ENCODE results near the gene TMEM164.

TMEM164 gene

GRCh38 chrX:110022599-110023448, 19.9 kb downstream of the TMEM164 start:
- no peak for TF ChIP-seq TAF1 (IDR thresholded peaks at IDR 0.05; ENCODE audit: borderline replicate concordance, insufficient read depth, low read length)
- no peak for TF ChIP-seq SIN3A (IDR thresholded peaks at IDR 0.05; ENCODE audit: borderline replicate concordance, insufficient read depth, low read length)
- TF ChIP-seq POLR2AphosphoS5 (IDR thresholded peaks at IDR 0.05; ENCODE audit: low read depth, low read length), result no peak
- TF ChIP-seq FOXP2 (optimal IDR thresholded peaks at IDR 0.05; ENCODE audit: borderline replicate concordance, extremely low read depth, extremely low read length, insufficient read depth), result no peak
- TF ChIP-seq REST (IDR thresholded peaks at IDR 0.05; ENCODE audit: insufficient read depth in 1 of 2, low read depth in 2 of 2, low read length in 2 of 2), result no peak

DNA sequence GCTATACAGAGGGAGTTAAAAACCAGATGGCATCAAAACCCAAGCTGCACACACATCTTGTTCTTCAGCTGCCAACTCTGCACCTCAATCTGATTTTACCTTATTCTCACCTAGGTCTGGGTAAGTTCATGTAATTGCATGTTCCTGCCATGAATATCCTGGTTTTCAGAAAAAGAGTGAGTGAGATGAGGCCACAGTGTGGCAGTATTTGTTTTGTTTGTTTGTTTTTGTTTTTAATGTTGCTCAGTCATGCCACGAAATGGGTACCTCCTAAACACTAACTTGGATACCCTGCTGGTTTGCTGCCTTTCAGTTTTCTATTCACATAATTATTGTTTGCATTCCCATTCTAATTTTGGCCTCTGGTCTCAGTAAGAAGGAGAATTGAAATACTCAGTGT, 22.5 kb downstream of the TMEM164 start:
- TF ChIP-seq POLR2AphosphoS5 (IDR thresholded peaks at IDR 0.05; ENCODE audit: low read depth, low read length), result no peak
- no peak for TF ChIP-seq FOXP2 (optimal IDR thresholded peaks at IDR 0.05; ENCODE audit: borderline replicate concordance, extremely low read depth, extremely low read length, insufficient read depth)
- TF ChIP-seq REST (IDR thresholded peaks at IDR 0.05; ENCODE audit: insufficient read depth in 1 of 2, low read depth in 2 of 2, low read length in 2 of 2), result no peak
- TF ChIP-seq SIN3A (IDR thresholded peaks at IDR 0.05; ENCODE audit: borderline replicate concordance, insufficient read depth, low read length), result no peak

DNA sequence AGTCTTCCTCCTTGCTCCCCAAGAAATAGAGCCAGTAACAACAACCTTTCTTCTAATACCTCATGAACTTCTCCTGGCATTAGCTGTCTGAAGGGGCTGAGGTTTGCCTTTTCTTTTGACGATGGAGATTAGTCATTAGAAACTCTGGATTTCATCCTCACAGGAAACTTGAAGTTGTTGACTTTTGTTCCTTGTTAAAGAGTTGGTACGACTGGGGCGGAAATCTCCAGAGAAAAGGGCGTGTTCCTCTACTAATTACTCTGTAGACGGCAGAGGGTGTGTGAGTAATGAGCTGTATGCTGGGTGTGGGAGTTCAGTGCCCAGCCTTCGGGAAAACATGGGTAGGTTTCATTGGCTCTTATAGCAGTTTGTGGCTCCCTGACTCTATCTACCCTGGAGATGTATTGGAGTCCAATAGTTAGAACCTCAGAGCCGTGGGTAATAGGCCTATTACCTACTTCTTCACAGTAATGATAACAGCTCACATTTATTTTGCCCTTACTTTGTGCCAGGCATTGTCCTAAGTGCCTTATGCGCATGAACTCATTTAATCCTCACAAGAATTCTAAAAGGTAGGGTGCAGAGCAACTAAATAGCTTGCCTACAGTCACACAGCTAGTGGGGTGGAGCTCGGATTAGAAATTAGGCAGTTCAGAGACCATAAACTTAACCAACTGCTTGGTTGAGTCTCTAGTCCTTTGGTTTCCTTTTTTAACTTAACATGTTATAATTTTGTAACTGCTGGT, 23.4 kb downstream of the TMEM164 start:
- no peak for TF ChIP-seq FOXP2 (optimal IDR thresholded peaks at IDR 0.05; ENCODE audit: borderline replicate concordance, extremely low read depth, extremely low read length, insufficient read depth)
- TF ChIP-seq REST (IDR thresholded peaks at IDR 0.05; ENCODE audit: insufficient read depth in 1 of 2, low read depth in 2 of 2, low read length in 2 of 2), result no peak
- no peak for TF ChIP-seq POLR2AphosphoS5 (IDR thresholded peaks at IDR 0.05; ENCODE audit: low read depth, low read length)
- TF ChIP-seq TAF1 (IDR thresholded peaks at IDR 0.05; ENCODE audit: borderline replicate concordance, insufficient read depth, low read length), result no peak
- no peak for TF ChIP-seq SIN3A (IDR thresholded peaks at IDR 0.05; ENCODE audit: borderline replicate concordance, insufficient read depth, low read length)

DNA sequence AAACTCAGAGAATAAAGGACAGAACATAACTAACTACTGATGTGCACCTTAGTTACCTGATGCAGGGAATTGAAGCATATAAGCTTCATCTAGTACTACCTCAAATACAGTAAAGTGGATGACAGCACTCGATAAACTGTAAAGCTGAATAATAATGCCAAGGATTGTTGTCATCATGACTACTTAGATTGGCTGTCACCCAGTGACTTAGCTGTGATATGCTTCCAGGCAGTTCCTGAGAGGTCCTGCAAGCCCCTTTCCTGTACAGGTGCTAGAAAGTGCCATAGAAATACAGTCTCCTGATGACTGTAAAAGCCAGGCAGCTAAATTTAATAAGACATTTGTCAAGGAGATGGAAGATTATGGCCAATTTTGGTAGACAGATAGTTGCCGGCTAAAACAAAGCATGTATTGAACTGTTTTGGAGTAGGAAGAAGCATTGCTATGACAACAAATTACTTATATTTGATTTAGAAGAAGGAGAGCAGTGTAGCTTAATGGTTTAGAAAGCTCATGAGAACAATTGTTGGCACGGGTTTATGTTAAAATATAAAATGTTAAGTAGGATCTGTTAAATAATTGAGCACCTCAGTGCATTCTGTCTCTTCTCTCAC, 29.7 kb downstream of the TMEM164 start:
- TF ChIP-seq FOXP2 (optimal IDR thresholded peaks at IDR 0.05; ENCODE audit: borderline replicate concordance, extremely low read depth, extremely low read length, insufficient read depth) (no peak), REST (IDR thresholded peaks at IDR 0.05; ENCODE audit: insufficient read depth in 1 of 2, low read depth in 2 of 2, low read length in 2 of 2) (no peak), SIN3A (IDR thresholded peaks at IDR 0.05; ENCODE audit: borderline replicate concordance, insufficient read depth, low read length) (no peak), POLR2AphosphoS5 (IDR thresholded peaks at IDR 0.05; ENCODE audit: low read depth, low read length) (no peak)

Data from PFSK-1 (cell line).